Activated CD8-positive, alpha-beta memory T cell treated with anti-CD3 and anti-CD28 coated beads for 24 hours (primary cell): ENCODE results near the gene HOXC11.

Experiments
- DNase-seq: peaks from one replicate; pipeline ENCODE4 v3.0.0-alpha.2; 2020

HOXC11 gene

GRCh38 chr12:53944209-53944608, 28.7 kb upstream of the HOXC11 start:
- DNase-seq: no peak

GRCh38 chr12:53944907-53945847, 27.7 kb upstream of the HOXC11 start:
- DNase-seq: peak; percentile 48

DNA sequence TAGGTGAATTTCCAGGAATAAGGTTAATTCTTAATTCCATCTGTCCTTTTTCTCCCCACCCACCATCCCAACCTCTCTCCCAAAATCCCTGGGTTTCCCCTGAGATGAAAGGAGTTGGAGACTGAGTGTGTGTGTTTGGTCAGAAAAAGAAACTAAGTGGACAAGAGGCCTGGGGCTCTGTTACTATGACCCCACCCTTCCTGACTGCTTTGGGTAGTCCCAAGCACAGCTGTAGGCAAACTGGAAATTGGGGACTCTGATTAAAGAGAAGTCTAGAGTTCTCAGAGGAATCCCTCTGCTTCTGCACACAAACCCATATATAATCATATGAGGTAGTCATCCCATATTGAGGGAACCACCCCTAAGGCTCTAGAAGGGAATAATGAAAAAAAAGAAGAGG, 25.2 kb upstream of the HOXC11 start:
- DNase-seq: no peak

GRCh38 chr12:53948650-53949593, 24.0 kb upstream of the HOXC11 start:
- DNase-seq: no peak

GRCh38 chr12:53949631-53950436, 23.1 kb upstream of the HOXC11 start:
- DNase-seq: no peak

DNA sequence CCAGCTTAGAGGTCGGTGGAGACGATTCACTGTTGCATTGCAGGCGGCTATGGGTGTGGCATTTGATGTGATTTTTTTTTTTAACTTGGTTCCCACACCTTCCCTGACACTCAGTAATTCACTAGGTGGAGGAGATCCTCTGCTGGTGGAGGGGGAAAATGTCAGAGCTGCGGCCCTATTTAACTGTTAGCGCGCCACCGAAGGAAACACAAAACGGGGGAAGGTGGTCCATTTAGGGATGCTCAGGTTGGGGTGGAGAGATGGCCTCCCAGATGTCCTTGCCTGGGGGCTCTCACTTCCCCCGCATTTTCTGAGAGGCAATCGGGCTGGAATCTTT, 22.5 kb upstream of the HOXC11 start:
- DNase-seq: no peak

- no peak for DNase-seq
Observed at GRCh38 chr12:53950789-53951576, 21.9 kb upstream of the HOXC11 start.

- no peak for DNase-seq
Observed at GRCh38 chr12:53951577-53952334, 21.2 kb upstream of the HOXC11 start.

GRCh38 chr12:53952335-53952694, 20.6 kb upstream of the HOXC11 start:
- DNase-seq: no peak

DNA sequence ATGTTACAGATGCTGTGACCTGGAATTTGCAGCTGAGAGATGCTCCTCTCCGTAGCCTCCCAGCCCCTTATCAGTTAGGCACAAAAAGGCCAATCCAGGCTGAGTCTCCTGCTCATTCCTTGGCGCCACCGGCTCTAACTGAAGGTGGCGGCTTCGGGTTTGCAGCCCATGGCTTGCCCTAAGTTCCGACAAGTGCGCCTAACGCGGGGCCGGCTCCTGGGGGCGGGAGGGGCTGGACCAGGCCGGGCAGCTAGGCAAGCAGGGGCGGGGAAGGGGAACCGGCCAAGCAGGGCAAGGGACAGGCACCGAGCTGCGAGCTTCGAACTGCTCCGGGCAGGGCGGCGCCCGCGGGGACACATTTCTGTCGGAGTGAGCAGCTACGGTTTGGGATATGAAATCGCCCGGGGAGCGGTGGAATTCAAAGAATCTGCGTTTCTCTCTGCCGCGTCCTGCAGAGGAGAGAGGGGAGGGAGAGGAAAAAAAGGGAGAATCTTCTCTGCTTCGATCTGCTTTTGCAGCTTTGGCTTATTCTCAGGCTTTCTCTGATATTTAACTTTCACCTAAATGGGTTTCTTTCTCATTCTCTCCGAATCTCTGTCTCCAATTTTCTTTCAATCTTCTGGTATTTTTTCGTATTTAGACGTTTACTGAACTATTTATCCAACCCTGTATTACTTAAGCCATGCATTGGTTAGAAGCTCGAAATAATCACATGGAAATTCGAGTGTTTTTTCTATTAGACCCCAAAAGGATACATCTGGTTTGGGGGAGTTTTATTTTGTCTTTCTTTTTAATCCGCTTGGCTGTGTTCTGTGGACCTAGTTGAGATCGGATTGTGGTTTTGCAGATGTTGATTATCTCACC, 19.8 kb upstream of the HOXC11 start:
- no peak for DNase-seq

DNA sequence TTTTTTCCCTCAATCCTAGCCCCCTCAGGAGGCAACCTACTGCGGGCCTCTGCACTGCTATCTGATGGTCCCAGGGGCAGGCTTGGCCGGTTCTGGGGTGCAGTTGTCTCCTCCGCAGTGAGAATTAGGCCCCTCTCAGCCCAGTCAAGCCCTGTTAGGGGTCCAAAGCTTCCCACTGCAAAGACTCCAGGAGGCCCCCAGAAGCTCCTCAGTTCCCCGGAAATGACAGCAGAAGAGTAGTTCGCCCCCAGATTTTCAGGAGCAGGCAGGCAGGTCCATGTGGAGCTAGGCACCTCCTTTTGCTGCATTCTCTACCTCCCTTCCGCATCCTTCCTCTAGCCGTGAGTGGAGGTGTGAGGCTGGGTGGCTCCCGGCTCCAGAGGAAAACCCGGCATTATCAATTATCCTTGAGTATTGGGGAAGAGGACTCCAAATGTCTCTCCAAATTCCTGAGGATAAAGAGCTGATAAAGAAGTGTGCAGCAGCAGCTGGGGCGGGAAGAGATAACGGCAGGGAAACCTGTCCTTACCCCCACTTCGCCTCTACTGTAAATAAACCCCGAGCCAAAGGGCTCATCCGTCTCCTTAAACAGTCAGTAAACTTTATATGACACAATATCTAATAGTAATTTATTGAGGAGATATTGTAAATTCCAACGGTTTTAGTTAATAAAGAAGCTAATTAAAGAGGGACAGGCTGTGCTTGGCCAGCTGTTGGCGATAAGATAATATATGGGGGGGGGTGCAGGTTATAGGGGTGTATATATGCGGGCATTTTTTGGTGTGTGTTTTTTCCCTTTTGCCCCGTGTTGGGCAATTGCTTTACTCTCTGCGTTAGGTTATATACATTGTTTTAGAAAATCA, 18.9 kb upstream of the HOXC11 start:
- no peak for DNase-seq

- DNase-seq: no peak
Observed at GRCh38 chr12:53954694-53955035, 18.3 kb upstream of the HOXC11 start, which contains the start of gene HOXC12. HOXC12 (plus strand) TSS chr12:53954903; CDS start chr12:53954930, 27 bp downstream.

DNA sequence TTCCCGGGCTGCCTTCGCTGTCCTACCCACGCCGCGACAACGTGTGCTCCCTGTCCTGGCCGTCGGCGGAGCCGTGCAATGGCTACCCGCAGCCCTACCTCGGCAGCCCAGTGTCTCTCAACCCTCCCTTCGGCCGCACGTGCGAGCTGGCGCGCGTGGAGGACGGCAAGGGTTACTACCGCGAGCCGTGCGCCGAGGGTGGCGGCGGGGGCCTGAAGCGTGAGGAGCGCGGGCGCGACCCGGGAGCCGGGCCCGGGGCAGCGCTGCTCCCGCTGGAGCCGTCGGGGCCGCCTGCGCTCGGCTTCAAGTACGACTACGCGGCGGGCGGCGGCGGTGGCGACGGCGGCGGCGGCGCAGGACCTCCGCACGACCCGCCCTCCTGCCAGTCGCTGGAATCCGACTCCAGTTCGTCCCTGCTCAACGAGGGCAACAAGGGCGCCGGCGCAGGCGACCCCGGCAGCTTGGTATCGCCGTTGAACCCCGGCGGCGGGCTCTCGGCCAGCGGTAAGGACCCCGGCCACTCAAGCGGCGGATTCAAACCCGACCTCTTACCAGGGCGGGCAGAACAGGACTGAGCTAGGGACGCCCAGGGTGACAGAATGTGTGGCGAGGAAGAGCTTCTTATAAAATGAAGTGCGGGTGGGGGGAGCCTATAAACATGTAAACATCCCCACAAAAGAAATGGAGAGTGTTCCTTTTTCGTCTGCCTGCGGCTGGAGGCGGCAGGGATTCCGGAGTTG, 17.7 kb upstream of the HOXC11 start:
- no peak for DNase-seq

GRCh38 chr12:53955776-53956250, 17.1 kb upstream of the HOXC11 start:
- DNase-seq: no peak

DNA sequence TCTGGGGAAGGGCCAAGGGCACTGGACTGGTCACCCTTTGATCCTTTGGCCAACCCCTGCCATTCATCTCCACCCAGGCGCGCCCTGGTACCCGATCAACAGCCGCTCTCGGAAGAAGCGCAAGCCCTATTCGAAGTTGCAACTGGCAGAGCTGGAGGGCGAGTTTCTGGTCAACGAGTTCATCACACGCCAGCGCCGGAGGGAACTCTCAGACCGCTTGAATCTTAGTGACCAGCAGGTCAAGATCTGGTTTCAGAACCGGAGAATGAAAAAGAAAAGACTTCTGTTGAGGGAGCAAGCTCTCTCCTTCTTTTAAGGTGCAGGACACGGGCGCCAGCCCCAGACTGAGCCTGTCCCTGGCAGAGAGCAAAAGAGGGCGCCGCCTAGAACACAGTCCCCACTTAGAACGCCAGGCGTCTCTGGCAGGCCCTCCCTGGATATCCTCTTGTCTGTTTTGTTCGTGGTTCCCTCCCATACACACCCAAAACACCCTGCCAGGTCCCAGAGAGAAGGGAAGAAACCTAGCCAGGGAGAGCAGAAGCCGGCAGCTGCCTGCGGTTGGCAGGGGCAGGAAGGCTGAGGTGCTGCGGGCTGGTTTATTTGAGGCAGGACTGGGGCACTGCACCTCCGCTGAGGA, 16.6 kb upstream of the HOXC11 start:
- no peak for DNase-seq

- no peak for DNase-seq
Observed at GRCh38 chr12:53956914-53957536, 15.9 kb upstream of the HOXC11 start.

- no peak for DNase-seq
Observed at GRCh38 chr12:53958128-53958527, 14.8 kb upstream of the HOXC11 start.
